HG03571 (cell line): ENCODE measurements around the gene PLXDC2.
"Not testable (repeated sequence)": the region's sequence is repeated elsewhere in the genome, so short reads cannot be mapped to it uniquely, and the experiment has no call there.

ENCODE experiments used
- ATAC-seq: cut with Tn5 transposase; IDR thresholded peaks from one replicate; pipeline ENCODE4 v1.9.1; 2021; ENCODE audit not compliant: unreplicated experiment

The PLXDC2 gene

GRCh38 chr10:19971343-19972052 lies 155.3 kb downstream of the PLXDC2 start:
- ATAC-seq, result no peak

GRCh38 chr10:19974138-19974537 lies 157.9 kb downstream of the PLXDC2 start:
- no peak for ATAC-seq

- no peak for ATAC-seq
These were observed 158.3 kb downstream of the PLXDC2 start for GRCh38 chr10:19974554-19974953.

- no peak for ATAC-seq
These were observed 160.9 kb downstream of the PLXDC2 start for GRCh38 chr10:19977097-19977521.

- ATAC-seq, result no peak
These were observed 163.4 kb downstream of the PLXDC2 start for GRCh38 chr10:19979628-19980027.

GRCh38 chr10:19983880-19984565 lies 167.8 kb downstream of the PLXDC2 start:
- no peak for ATAC-seq

- ATAC-seq, result no peak
These were observed 169.5 kb downstream of the PLXDC2 start for GRCh38 chr10:19985745-19986144.

- no peak for ATAC-seq
These were observed 170.4 kb downstream of the PLXDC2 start for GRCh38 chr10:19986591-19986990.

GRCh38 chr10:19987931-19988330 lies 171.7 kb downstream of the PLXDC2 start:
- no peak for ATAC-seq

- peak; percentile 84 for ATAC-seq
These were observed 177.6 kb downstream of the PLXDC2 start for GRCh38 chr10:19993714-19994315.

- ATAC-seq, result no peak
These were observed 182.2 kb downstream of the PLXDC2 start for GRCh38 chr10:19998482-19998881.

- no peak for ATAC-seq
These were observed 183.2 kb downstream of the PLXDC2 start for GRCh38 chr10:19999431-19999830.

- not testable (repeated sequence) for ATAC-seq
These were observed 185.8 kb downstream of the PLXDC2 start for GRCh38 chr10:20002026-20002425.

GRCh38 chr10:20002657-20003056 lies 186.4 kb downstream of the PLXDC2 start:
- no peak for ATAC-seq

GRCh38 chr10:20004087-20004523 lies 187.9 kb downstream of the PLXDC2 start:
- ATAC-seq, result peak; percentile 52

GRCh38 chr10:20005638-20006037 lies 189.4 kb downstream of the PLXDC2 start:
- ATAC-seq, result no peak

- no peak for ATAC-seq
These were observed 190.1 kb downstream of the PLXDC2 start for GRCh38 chr10:20006169-20006870.

- ATAC-seq, result no peak
These were observed 191.2 kb downstream of the PLXDC2 start for GRCh38 chr10:20007426-20007825.

GRCh38 chr10:20013991-20014750 lies 197.9 kb downstream of the PLXDC2 start:
- ATAC-seq, result no peak

GRCh38 chr10:20017961-20018360 lies 201.7 kb downstream of the PLXDC2 start:
- no peak for ATAC-seq

GRCh38 chr10:20020677-20021076 lies 204.4 kb downstream of the PLXDC2 start:
- ATAC-seq, result no peak
